ENCODE measurements around the gene ZNF76. TPM values are rescaled to one million over a fixed set of nuclear protein-coding genes. Genes with fewer than 3 reads are reported as not detected.

The ZNF76 gene
- total and polyA plus RNA-seq, 2 of the 13 experiments (the other 11 are each of a cell fraction or from before 2014, with no cell fraction given): 13.2 to 26.4 TPM

DNA sequence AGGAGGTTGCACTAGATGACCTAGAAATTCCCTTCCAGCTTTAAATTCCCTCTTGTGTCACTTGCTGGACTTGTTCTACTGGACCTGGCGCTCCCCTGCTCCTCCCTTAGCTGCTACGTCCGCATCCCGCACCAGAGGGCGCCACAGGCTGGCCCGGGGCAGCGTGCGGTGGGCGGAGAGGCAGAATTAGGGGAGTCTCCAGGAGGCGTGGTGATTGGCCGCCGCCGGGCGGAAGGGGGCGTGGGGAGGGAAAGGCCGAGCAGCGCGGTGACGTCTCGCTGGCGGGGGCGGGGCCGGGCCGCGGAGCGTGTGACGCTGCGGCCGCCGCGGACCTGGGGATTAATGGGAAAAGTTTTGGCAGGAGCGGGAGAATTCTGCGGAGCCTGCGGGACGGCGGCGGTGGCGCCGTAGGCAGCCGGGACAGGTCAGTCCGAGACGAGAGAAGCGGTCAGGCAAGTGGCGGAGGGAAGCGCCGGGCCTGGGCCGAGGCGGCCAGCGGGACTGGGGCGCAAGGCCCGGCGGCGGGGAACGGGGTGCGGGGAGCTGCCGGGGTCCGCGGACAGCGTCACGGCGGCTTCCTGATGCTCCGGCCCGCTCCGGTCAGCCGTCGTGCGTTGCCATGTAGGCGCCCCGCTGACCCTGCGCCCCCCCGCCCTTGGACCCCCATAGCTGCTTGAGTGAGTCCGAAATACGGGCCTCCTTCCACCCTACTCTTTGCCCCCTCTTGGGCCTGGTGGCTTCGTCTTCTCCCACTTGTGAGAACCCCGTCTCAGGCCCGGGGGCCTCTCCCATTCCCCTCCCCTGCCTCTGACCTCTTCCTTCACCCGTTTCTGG is 82.9 kb downstream of the ZNF76 start, which contains the start of gene PPARD (continued):
- TF ChIP-seq ZNF207 (IDR thresholded peaks at IDR 0.05; ENCODE audit: borderline replicate concordance) (no peak), GTF2F1 (IDR thresholded peaks at IDR 0.05; ENCODE audit: low read length) (no peak), KDM6A (CRISPR knock-in tag; IDR thresholded peaks at IDR 0.05; ENCODE audit: low read depth) (no peak), MBD4 (IDR thresholded peaks at IDR 0.05; ENCODE audit: borderline replicate concordance, low read length) (no peak), AKAP8 (CRISPR knock-in tag; IDR thresholded peaks at IDR 0.05) (no peak), TBX3 (IDR thresholded peaks at IDR 0.05; ENCODE audit: borderline replicate concordance) (no peak), HNRNPK (IDR thresholded peaks at IDR 0.05; ENCODE audit: low read depth, low read length, poor library complexity, severe bottlenecking) (peak; percentile 83), ZNF598 (CRISPR knock-in tag; IDR thresholded peaks at IDR 0.05; ENCODE audit: borderline replicate concordance) (peak; percentile 91), ZNF354B (CRISPR knock-in tag; IDR thresholded peaks at IDR 0.05) (no peak), ZFX (CRISPR knock-in tag; IDR thresholded peaks at IDR 0.05; ENCODE audit: low read depth) (peak; percentile 89), ZNF12 (CRISPR knock-in tag; IDR thresholded peaks at IDR 0.05) (peak; percentile 33; the same call in 1 of the 2 replicates), TOPORS (CRISPR knock-in tag; IDR thresholded peaks at IDR 0.05) (peak; percentile 61; the same call in 1 of the 2 replicates), HDAC1 (CRISPR knock-in tag; IDR thresholded peaks at IDR 0.05) (peak; percentile 81), SIN3A (IDR thresholded peaks at IDR 0.05; ENCODE audit: borderline replicate concordance, low read depth, low read length) (peak; percentile 67; the same call in 1 of the 2 replicates), YY1 (IDR thresholded peaks at IDR 0.05; ENCODE audit: insufficient read depth, insufficient replicate concordance, low read depth, low read length) (peak; percentile 79), ZNF235 (CRISPR knock-in tag; IDR thresholded peaks at IDR 0.05; ENCODE audit: borderline replicate concordance) (no peak), ZFAT (CRISPR knock-in tag; conservative IDR thresholded peaks at IDR 0.05) (no peak), STAG1 (CRISPR knock-in tag; IDR thresholded peaks at IDR 0.05) (peak; percentile 100), ISX (CRISPR knock-in tag; conservative IDR thresholded peaks at IDR 0.05) (no peak), ZSCAN20 (CRISPR knock-in tag; IDR thresholded peaks at IDR 0.05; ENCODE audit: borderline replicate concordance) (no peak), ZNF121 (CRISPR knock-in tag; IDR thresholded peaks at IDR 0.05) (0 out of 2 replicates have a peak, but pooled peaks have one; percentile 21), ZNF367 (CRISPR knock-in tag; IDR thresholded peaks at IDR 0.05; ENCODE audit: borderline replicate concordance) (no peak), RORA (CRISPR knock-in tag; IDR thresholded peaks at IDR 0.05) (no peak), SMAD3 (CRISPR knock-in tag; IDR thresholded peaks at IDR 0.05) (peak; percentile 89; the same call in 1 of the 2 replicates)
- TF ChIP-seq, protein P1, sequence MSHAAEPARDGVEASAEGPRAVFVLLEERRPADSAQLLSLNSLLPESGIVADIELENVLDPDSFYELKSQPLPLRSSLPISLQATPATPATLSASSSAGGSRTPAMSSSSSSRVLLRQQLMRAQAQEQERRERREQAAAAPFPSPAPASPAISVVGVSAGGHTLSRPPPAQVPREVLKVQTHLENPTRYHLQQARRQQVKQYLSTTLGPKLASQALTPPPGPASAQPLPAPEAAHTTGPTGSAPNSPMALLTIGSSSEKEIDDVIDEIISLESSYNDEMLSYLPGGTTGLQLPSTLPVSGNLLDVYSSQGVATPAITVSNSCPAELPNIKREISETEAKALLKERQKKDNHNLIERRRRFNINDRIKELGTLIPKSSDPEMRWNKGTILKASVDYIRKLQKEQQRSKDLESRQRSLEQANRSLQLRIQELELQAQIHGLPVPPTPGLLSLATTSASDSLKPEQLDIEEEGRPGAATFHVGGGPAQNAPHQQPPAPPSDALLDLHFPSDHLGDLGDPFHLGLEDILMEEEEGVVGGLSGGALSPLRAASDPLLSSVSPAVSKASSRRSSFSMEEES (CRISPR knock-in tag; IDR thresholded peaks at IDR 0.05): peak; percentile 65; the same call in 1 of the 2 replicates
- TF ChIP-seq, protein P2, sequence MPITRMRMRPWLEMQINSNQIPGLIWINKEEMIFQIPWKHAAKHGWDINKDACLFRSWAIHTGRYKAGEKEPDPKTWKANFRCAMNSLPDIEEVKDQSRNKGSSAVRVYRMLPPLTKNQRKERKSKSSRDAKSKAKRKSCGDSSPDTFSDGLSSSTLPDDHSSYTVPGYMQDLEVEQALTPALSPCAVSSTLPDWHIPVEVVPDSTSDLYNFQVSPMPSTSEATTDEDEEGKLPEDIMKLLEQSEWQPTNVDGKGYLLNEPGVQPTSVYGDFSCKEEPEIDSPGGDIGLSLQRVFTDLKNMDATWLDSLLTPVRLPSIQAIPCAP (CRISPR knock-in tag; IDR thresholded peaks at IDR 0.05; ENCODE audit: low read depth): peak; percentile 18; the same call in 1 of the 2 replicates
